Progenitor cell of endocrine pancreas (in vitro differentiated cells): ENCODE measurements around the gene SPAM1. TPM values are rescaled to one million over a fixed set of nuclear protein-coding genes. Genes with fewer than 3 reads are reported as not detected.
A peak's percentile ranks its signal among the peaks of the same experiment; 100 is the strongest.
"Not testable (repeated sequence)": the region's sequence is repeated elsewhere in the genome, so short reads cannot be mapped to it uniquely, and the experiment has no call there.

Experiments
- DNase-seq: peaks from one replicate; pipeline ENCODE4 v3.0.0; 2021; ENCODE audit warnings: low spot score; ENCODE audit not compliant: unreplicated experiment
- H3K27ac Mint-ChIP-seq: 2 replicates; pipeline ENCODE4 v1.8.0; 2021; ENCODE audit warnings: mild to moderate bottlenecking, moderate library complexity, mixed read lengths
- H3K27me3 Mint-ChIP-seq: 2 replicates; pipeline ENCODE4 v1.8.0; 2021; ENCODE audit warnings: mixed read lengths
- H3K36me3 Mint-ChIP-seq: 2 replicates; pipeline ENCODE4 v1.8.0; 2022; ENCODE audit warnings: mixed read lengths; ENCODE audit not compliant: insufficient read depth
- H3K4me1 Mint-ChIP-seq: 2 replicates; pipeline ENCODE4 v1.8.0; 2021; ENCODE audit warnings: low read depth, mixed read lengths
- H3K4me3 Mint-ChIP-seq: 2 replicates; pipeline ENCODE4 v1.8.0; 2021; ENCODE audit warnings: low read depth, mild to moderate bottlenecking, moderate library complexity, mixed read lengths
- H3K9me3 Mint-ChIP-seq: 2 replicates; pipeline ENCODE4 v1.8.0; 2021; ENCODE audit warnings: low read depth, mixed read lengths
- total RNA-seq: library from RNA; stranded (reverse); gene quantifications from 2 replicates; pipeline ENCODE4 v1.2.1, GENCODE V29; 2021
- TF ChIP-seq, protein P1 (sequence below): fragments of 200-600 bp; sonication (generic); IDR thresholded peaks from one replicate; pipeline ENCODE4 v1.5.0; 2021; ENCODE audit warnings: antibody characterized with exemption, mild to moderate bottlenecking; ENCODE audit not compliant: unreplicated experiment

The SPAM1 gene
- total RNA-seq, 1 donor from 2014 or later = not detected

DNA sequence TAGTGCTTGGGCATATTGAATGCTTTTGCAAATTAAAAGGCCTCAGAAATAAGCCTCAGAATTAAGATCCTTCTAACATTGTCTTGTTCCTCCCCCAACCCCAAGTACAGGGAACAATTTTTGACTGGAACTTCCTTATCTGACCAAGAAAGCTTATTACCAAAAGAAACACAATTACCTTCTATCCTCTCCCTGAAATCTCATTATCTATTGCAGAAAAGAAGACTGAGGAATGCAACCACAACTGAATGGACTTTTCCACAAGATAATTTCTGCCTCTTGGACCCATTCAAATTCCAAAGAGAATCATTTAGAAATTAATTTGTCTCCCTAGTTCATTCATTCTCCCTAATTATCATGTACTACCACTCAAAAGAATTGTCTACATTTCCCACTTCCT lies 36.8 kb upstream of the SPAM1 start:
- no peaks in the 10 kb centered on the region for H3K4me1 Mint-ChIP-seq
- H3K27me3 Mint-ChIP-seq = no peaks in the 10 kb centered on the region
- TF ChIP-seq, protein P1, sequence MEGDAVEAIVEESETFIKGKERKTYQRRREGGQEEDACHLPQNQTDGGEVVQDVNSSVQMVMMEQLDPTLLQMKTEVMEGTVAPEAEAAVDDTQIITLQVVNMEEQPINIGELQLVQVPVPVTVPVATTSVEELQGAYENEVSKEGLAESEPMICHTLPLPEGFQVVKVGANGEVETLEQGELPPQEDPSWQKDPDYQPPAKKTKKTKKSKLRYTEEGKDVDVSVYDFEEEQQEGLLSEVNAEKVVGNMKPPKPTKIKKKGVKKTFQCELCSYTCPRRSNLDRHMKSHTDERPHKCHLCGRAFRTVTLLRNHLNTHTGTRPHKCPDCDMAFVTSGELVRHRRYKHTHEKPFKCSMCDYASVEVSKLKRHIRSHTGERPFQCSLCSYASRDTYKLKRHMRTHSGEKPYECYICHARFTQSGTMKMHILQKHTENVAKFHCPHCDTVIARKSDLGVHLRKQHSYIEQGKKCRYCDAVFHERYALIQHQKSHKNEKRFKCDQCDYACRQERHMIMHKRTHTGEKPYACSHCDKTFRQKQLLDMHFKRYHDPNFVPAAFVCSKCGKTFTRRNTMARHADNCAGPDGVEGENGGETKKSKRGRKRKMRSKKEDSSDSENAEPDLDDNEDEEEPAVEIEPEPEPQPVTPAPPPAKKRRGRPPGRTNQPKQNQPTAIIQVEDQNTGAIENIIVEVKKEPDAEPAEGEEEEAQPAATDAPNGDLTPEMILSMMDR = no peak
- H3K4me3 Mint-ChIP-seq = no peak overlapping the region
- H3K9me3 Mint-ChIP-seq = peaks cover 6% of the 10 kb centered on the region
- no peaks in the 10 kb centered on the region for H3K36me3 Mint-ChIP-seq
- DNase-seq = no peak
- no peak overlapping the region for H3K27ac Mint-ChIP-seq

DNA sequence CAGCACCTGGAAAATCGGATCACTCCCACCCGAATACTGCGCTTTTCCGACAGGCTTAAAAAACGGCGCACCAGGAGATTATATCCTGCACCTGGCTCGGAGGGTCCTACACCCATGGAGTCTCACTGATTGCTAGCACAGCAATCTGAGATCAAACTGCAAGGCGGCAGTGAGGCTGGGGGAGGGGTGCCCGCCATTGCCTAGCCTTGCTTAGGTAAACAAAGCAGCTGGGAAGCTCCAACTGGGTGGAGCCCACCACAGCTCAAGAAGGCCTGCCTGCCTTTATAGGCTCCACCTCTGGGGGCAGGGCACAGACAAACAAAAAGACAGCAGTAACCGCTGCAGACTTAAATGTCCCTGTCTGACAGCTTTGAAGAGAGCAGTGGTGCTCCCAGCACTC lies 30.3 kb upstream of the SPAM1 start:
- H3K4me1 Mint-ChIP-seq, H3K27me3 Mint-ChIP-seq, H3K27ac Mint-ChIP-seq, H3K4me3 Mint-ChIP-seq, DNase-seq, H3K36me3 Mint-ChIP-seq: not testable (repeated sequence)
- peaks cover 13% of the 10 kb centered on the region for H3K9me3 Mint-ChIP-seq

DNA sequence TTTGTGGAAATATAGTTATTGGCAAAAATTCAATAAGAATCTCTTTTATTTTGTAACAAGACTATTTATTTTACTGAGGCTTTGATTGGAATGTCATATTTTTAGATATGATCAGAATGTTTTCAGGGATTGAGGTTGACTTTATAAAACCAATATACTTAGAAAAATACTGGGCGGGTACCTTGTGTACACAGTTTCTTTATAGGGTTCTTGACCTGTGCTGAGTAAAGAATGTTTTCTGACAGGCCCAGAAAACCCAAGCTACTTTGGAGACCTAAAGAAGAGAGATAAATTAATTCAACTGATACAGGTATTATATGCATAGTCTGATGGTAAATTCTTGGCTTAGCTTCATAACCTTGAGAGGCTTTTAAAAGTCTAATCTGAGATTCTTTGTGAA lies 23.9 kb upstream of the SPAM1 start:
- TF ChIP-seq, protein P1 = no peak
- peaks cover 2% of the 10 kb centered on the region for H3K36me3 Mint-ChIP-seq
- peaks cover 25% of the 10 kb centered on the region for H3K9me3 Mint-ChIP-seq

DNA sequence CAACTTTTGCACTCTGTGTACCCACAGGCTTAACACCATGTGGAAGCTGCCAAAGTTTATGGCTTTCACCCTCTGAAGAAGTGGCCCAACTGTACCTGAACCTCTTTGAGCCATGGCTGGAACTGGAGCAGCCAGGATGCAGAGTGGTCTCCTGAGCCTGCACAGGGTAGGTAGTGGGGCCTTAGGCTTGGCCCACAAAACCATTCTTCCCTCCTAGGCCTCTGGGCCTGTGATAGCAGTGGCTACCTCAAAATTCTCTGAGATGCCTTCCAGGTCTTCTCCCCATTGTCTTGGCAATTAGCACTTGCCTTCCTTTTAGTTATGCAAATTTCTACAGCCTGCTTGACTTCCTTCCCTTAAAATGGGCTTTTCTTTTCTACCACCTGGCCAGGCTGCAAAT lies 19.3 kb upstream of the SPAM1 start:
- TF ChIP-seq, protein P1 = no peak
- H3K4me3 Mint-ChIP-seq = no peak overlapping the region
- DNase-seq = no peak
- H3K9me3 Mint-ChIP-seq = peaks cover 23% of the 10 kb centered on the region
- no peak overlapping the region for H3K27ac Mint-ChIP-seq
- H3K27me3 Mint-ChIP-seq = no peaks in the 10 kb centered on the region
- H3K4me1 Mint-ChIP-seq = no peaks in the 10 kb centered on the region
- H3K36me3 Mint-ChIP-seq = no peaks in the 10 kb centered on the region

More for the DNA sequence above, 23.9 kb upstream of the SPAM1 start:
- H3K4me1 Mint-ChIP-seq = no peaks in the 10 kb centered on the region
- H3K27ac Mint-ChIP-seq = no peak overlapping the region
- no peak for DNase-seq
- no peaks in the 10 kb centered on the region for H3K27me3 Mint-ChIP-seq
- H3K4me3 Mint-ChIP-seq = no peak overlapping the region

DNA sequence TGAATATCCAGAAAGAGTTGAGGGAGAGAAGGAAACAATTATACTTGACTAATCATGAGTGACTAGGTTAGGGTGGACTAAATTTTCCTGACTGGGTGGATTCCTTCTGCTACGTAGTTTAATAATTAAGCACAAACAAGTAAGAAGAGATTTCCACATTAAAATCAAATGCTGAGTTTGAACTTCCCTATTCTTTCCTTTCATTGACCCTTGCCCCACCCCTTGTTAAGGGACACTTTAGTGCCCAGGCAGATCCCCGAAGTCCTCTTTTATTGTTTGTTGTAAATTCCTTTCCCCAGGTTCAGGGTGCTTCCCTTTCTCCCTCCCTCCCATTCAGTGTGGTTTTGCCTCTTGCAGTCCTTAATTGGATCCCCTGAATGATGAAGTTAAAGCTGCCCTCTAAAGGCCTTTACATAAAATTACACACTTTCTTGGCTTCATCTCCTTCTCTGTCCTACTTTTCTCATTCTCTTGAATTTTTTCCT lies 8.8 kb upstream of the SPAM1 start:
- H3K27me3 Mint-ChIP-seq = no peaks in the 10 kb centered on the region
- H3K4me3 Mint-ChIP-seq = no peak overlapping the region
- H3K27ac Mint-ChIP-seq = no peak overlapping the region
- H3K9me3 Mint-ChIP-seq = peaks cover 3% of the 10 kb centered on the region
- no peak for DNase-seq
- H3K36me3 Mint-ChIP-seq = no peaks in the 10 kb centered on the region
- peaks cover 3% of the 10 kb centered on the region for H3K4me1 Mint-ChIP-seq
- TF ChIP-seq, protein P1 = peak; percentile 46

DNA sequence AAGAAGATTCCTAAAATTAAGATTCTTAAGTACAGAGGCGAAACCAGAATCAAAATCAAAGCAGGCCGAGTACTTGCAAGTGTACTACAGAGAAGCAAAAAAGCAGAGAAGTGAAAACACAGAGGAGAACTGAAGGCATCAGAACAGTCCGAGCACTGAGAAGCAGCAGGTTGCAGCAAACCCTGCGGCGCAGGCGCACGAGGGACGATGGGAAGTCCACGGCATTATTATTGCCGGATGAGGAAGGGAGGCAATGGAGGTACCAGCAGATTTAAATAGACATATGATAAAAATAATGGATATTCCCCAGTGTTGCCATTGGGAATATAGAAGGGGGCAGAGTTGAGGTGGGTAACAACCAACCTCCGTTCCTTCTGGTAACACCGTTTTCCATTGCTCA lies 7.2 kb upstream of the SPAM1 start:
- H3K4me3 Mint-ChIP-seq = no peak overlapping the region
- no peaks in the 10 kb centered on the region for H3K36me3 Mint-ChIP-seq
- peaks cover 3% of the 10 kb centered on the region for H3K9me3 Mint-ChIP-seq
- H3K27me3 Mint-ChIP-seq = no peaks in the 10 kb centered on the region
- no peak for DNase-seq
- TF ChIP-seq, protein P1 = no peak
- H3K27ac Mint-ChIP-seq = no peak overlapping the region
- H3K4me1 Mint-ChIP-seq = peaks cover 3% of the 10 kb centered on the region
